A549 treated with AZD9567 at 1 μM for 4 hours (cell line): ENCODE data around the gene HS6ST1. TPM values are rescaled to one million over a fixed set of nuclear protein-coding genes. Genes with fewer than 3 reads are reported as not detected.

ENCODE experiments used
- total RNA-seq: library from RNA; stranded (reverse); fragments of 200-300 nt; extraction: Qiagen RNA extraction; gene quantifications from 5 replicates; pipeline ENCODE4 v1.2.3, GENCODE V29; 2022; ENCODE audit not compliant: insufficient read depth

Gene HS6ST1
- total RNA-seq = 11.5 to 16.6 TPM (median 15.0 TPM) in 5 replicates

DNA sequence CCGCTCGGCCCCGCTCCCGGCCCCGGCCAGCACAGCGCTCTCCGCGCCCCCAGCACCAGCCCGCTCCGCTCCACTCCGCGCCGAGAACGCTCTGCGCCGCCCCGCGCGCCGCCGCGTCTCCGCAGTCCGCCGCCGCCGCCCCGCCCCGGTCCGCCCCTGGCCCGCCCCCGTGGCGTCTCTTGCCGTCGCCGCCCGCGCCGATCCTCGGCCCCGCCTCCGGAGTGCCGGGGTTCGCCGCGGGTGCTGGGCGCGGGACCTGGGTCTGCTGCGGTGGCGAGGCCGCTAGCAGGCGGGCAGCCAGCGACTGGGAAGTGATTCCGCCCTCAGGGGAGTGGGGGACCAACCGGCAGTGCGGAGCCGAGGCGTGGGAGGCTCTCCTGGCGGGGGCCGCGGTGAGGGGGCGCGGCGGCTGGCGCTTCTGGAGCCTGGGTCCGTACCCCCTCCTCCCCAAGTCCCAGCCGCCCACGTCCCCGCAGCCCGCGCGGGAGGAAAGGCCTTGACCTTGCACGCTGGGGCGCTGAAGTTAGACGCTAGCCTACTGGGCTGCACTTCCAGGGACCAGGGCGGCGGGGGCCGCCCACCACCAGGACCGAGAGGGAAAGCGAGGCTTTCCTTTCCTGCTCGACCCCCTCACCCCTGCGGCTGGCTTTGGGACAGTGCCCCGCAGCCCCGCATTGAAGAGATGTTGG, at the start of gene HS6ST1:
HS6ST1 (minus strand) TSS at position 93 of the 689 bp plus-strand sequence. CDS start 305 bp downstream, outside the sequence.

Other genes starting within 250 kb of the HS6ST1 start
- gene UGGT1, start 227.7 kb downstream of the HS6ST1 start, total RNA-seq = 18.8 to 20.9 TPM (median 19.4 TPM) in 5 replicates